ENCODE results near the gene MRPL2. TPM values are rescaled to one million over a fixed set of nuclear protein-coding genes. Genes with fewer than 3 reads are reported as not detected.

The MRPL2 gene
- total and polyA plus RNA-seq, 2 donors (not counting 1 experiment from before 2014, with no cell fraction given), result 18.2 to 20.3 TPM

- DNase-seq (ENCODE audit: low read depth in 2 of 2), result peak; percentile 6 to 60
- Histone ChIP-seq H3K4me2 (ENCODE audit: extremely low read depth, insufficient read depth, low read length) (no peak overlapping the region), H3K4me1 (ENCODE audit: control insufficient read depth, extremely low read depth, insufficient read depth, low read length) (peaks cover 10% of the 10 kb centered on the region), H3K79me2 (ENCODE audit: control insufficient read depth, insufficient read depth, low read length) (peaks cover 14% of the 10 kb centered on the region), H4K20me1 (ENCODE audit: control insufficient read depth, extremely low read depth, insufficient read depth, low read length) (no peaks in the 10 kb centered on the region), H3K9ac (ENCODE audit: insufficient read depth, low read length) (no peak overlapping the region), H3K9me3 (ENCODE audit: control insufficient read depth, insufficient read depth, low read depth, low read length) (no peaks in the 10 kb centered on the region), H3K27me3 (ENCODE audit: control insufficient read depth, insufficient read depth, low read length) (no peaks in the 10 kb centered on the region), H2AFZ (ENCODE audit: low read length) (no peak overlapping the region), H3K27ac (ENCODE audit: insufficient read depth, low read length) (no peak overlapping the region), H3K4me3 (replicated peaks in 1 of 4; ENCODE audit: control extremely low read depth in 1 of 4, insufficient read depth in 1 of 4, low read depth in 3 of 4, low read length in 4 of 4) (no peak overlapping the region), H3K36me3 (ENCODE audit: control insufficient read depth, insufficient read depth, low read length) (peaks cover 2% of the 10 kb centered on the region)
- no peak for TF ChIP-seq EZH2 (IDR thresholded peaks at IDR 0.05; ENCODE audit: low read length, missing control alignments)
- TF ChIP-seq, protein P1, sequence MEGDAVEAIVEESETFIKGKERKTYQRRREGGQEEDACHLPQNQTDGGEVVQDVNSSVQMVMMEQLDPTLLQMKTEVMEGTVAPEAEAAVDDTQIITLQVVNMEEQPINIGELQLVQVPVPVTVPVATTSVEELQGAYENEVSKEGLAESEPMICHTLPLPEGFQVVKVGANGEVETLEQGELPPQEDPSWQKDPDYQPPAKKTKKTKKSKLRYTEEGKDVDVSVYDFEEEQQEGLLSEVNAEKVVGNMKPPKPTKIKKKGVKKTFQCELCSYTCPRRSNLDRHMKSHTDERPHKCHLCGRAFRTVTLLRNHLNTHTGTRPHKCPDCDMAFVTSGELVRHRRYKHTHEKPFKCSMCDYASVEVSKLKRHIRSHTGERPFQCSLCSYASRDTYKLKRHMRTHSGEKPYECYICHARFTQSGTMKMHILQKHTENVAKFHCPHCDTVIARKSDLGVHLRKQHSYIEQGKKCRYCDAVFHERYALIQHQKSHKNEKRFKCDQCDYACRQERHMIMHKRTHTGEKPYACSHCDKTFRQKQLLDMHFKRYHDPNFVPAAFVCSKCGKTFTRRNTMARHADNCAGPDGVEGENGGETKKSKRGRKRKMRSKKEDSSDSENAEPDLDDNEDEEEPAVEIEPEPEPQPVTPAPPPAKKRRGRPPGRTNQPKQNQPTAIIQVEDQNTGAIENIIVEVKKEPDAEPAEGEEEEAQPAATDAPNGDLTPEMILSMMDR (conservative IDR thresholded peaks at IDR 0.05 in 1 of 2, IDR thresholded peaks at IDR 0.05 in 1 of 2; ENCODE audit: low read depth in 1 of 2, low read length in 2 of 2), result no peak
Measured at GRCh38 chr6:43061861-43062260, 2.6 kb upstream of the MRPL2 start.

DNA sequence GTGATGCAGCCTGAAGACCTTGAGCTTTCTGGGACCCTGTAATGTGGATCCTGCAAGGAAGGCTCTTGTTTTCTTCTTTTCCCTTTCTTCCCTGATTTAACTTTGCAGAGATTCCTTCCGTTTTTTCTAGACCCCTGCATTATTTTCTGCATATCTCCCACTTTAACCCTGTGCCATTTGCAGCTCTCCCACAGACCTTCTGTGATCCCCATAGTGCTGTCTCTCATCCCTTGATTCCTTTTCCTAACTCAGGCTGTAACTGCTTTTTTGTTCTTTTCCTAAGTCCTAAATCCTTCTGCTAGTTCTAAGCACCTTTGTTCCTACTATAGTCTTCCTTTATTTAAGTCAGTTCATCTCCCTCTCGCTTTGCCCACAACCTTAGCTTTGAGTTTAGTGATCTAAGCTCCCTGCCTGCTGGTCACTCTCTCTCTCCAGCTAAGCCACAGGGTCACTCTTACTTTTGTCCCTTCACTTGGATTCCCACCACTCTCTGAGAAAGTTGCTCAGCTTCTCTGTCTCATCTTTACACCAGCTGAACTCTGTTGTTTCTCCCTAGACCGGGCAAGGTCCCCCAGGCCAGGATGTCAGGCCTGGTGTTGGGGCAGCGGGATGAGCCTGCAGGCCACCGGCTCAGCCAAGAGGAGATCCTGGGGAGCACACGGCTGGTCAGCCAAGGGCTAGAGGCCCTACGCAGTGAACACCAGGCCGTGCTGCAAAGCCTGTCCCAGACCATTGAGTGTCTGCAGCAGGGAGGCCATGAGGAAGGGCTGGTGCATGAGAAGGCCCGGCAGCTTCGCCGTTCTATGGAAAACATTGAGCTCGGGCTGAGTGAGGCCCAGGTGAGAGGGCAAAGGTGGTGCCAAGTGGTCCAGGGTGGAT is 1.8 kb upstream of the MRPL2 start:
- peak overlapping the region; percentile 61 for H3K4me2 ChIP-seq (ENCODE audit: extremely low read depth, insufficient read depth, low read length)
- no peak overlapping the region for H3K27ac ChIP-seq (ENCODE audit: insufficient read depth, low read length)
- H3K9ac ChIP-seq (ENCODE audit: insufficient read depth, low read length), result no peak overlapping the region
- peaks cover 10% of the 10 kb centered on the region for H3K4me1 ChIP-seq (ENCODE audit: control insufficient read depth, extremely low read depth, insufficient read depth, low read length)
- peak overlapping the region in 1 of 4 experiments; percentile 91 for H3K4me3 ChIP-seq (replicated peaks in 1 of 4; ENCODE audit: control extremely low read depth in 1 of 4, insufficient read depth in 1 of 4, low read depth in 3 of 4, low read length in 4 of 4)
- no peaks in the 10 kb centered on the region for H3K9me3 ChIP-seq (ENCODE audit: control insufficient read depth, insufficient read depth, low read depth, low read length)
- H3K36me3 ChIP-seq (ENCODE audit: control insufficient read depth, insufficient read depth, low read length), result peaks cover 2% of the 10 kb centered on the region
- no peak overlapping the region for H2AFZ ChIP-seq (ENCODE audit: low read length)
- no peaks in the 10 kb centered on the region for H3K27me3 ChIP-seq (ENCODE audit: control insufficient read depth, insufficient read depth, low read length)
- TF ChIP-seq EZH2 (IDR thresholded peaks at IDR 0.05; ENCODE audit: low read length, missing control alignments), result no peak
- TF ChIP-seq, protein P1 (conservative IDR thresholded peaks at IDR 0.05 in 1 of 2, IDR thresholded peaks at IDR 0.05 in 1 of 2; ENCODE audit: low read depth in 1 of 2, low read length in 2 of 2), result no peak
- no peaks in the 10 kb centered on the region for H4K20me1 ChIP-seq (ENCODE audit: control insufficient read depth, extremely low read depth, insufficient read depth, low read length)
- no peak for DNase-seq (ENCODE audit: low read depth in 2 of 2)
- peaks cover 14% of the 10 kb centered on the region for H3K79me2 ChIP-seq (ENCODE audit: control insufficient read depth, insufficient read depth, low read length)

GRCh38 chr6:43060034-43060754 is 960 bp upstream of the MRPL2 start:
- no peak for TF ChIP-seq EZH2 (IDR thresholded peaks at IDR 0.05; ENCODE audit: low read length, missing control alignments)
- TF ChIP-seq, protein P1 (conservative IDR thresholded peaks at IDR 0.05 in 1 of 2, IDR thresholded peaks at IDR 0.05 in 1 of 2; ENCODE audit: low read depth in 1 of 2, low read length in 2 of 2), result no peak
- H3K4me3 ChIP-seq (replicated peaks in 1 of 4; ENCODE audit: control extremely low read depth in 1 of 4, insufficient read depth in 1 of 4, low read depth in 3 of 4, low read length in 4 of 4), result peak overlapping the region; percentile 61 to 99 (median 76)
- H3K9me3 ChIP-seq (ENCODE audit: control insufficient read depth, insufficient read depth, low read depth, low read length), result no peaks in the 10 kb centered on the region
- no peaks in the 10 kb centered on the region for H3K27me3 ChIP-seq (ENCODE audit: control insufficient read depth, insufficient read depth, low read length)
- peak overlapping the region; percentile 92 for H2AFZ ChIP-seq (ENCODE audit: low read length)
- no peaks in the 10 kb centered on the region for H4K20me1 ChIP-seq (ENCODE audit: control insufficient read depth, extremely low read depth, insufficient read depth, low read length)
- H3K27ac ChIP-seq (ENCODE audit: insufficient read depth, low read length), result peak overlapping the region; percentile 73
- DNase-seq (ENCODE audit: low read depth in 2 of 2), result peak; percentile 3 to 16
- H3K79me2 ChIP-seq (ENCODE audit: control insufficient read depth, insufficient read depth, low read length), result peaks cover 14% of the 10 kb centered on the region
- H3K4me1 ChIP-seq (ENCODE audit: control insufficient read depth, extremely low read depth, insufficient read depth, low read length), result peaks cover 10% of the 10 kb centered on the region
- peak overlapping the region; percentile 69 for H3K9ac ChIP-seq (ENCODE audit: insufficient read depth, low read length)
- H3K36me3 ChIP-seq (ENCODE audit: control insufficient read depth, insufficient read depth, low read length), result peaks cover 5% of the 10 kb centered on the region
- peak overlapping the region; percentile 95 for H3K4me2 ChIP-seq (ENCODE audit: extremely low read depth, insufficient read depth, low read length)

Data from fibroblast of lung (primary cell).